ENCODE results near the gene PDE6H. TPM values are rescaled to one million over a fixed set of nuclear protein-coding genes. Genes with fewer than 3 reads are reported as not detected.

PDE6H gene
- total RNA-seq, 1 donor from 2014 or later, result not detected

- no peak for TF ChIP-seq CTCF (IDR thresholded peaks at IDR 0.05; ENCODE audit: partially characterized antibody, unreplicated experiment)
- no peak for DNase-seq
- Mint-ChIP-seq H3K36me3 (ENCODE audit: unreplicated experiment) (no peaks in the 10 kb centered on the region), H3K4me3 (ENCODE audit: unreplicated experiment) (no peak overlapping the region), H3K27ac (ENCODE audit: unreplicated experiment) (no peak overlapping the region), H3K4me1 (ENCODE audit: low read depth, unreplicated experiment) (no peaks in the 10 kb centered on the region), H3K9me3 (ENCODE audit: unreplicated experiment) (no peaks in the 10 kb centered on the region), H3K27me3 (ENCODE audit: unreplicated experiment) (no peaks in the 10 kb centered on the region)
Observed at GRCh38 chr12:14982991-14983390, 10.1 kb downstream of the PDE6H start.

GRCh38 chr12:14984036-14984435, 11.2 kb downstream of the PDE6H start:
- Mint-ChIP-seq H3K9me3 (ENCODE audit: unreplicated experiment) (no peaks in the 10 kb centered on the region), H3K27ac (ENCODE audit: unreplicated experiment) (no peak overlapping the region), H3K27me3 (ENCODE audit: unreplicated experiment) (no peaks in the 10 kb centered on the region), H3K36me3 (ENCODE audit: unreplicated experiment) (no peaks in the 10 kb centered on the region), H3K4me3 (ENCODE audit: unreplicated experiment) (no peak overlapping the region), H3K4me1 (ENCODE audit: low read depth, unreplicated experiment) (no peaks in the 10 kb centered on the region)
- TF ChIP-seq CTCF (IDR thresholded peaks at IDR 0.05; ENCODE audit: partially characterized antibody, unreplicated experiment), result no peak
- no peak for DNase-seq

- no peak overlapping the region for H3K4me3 Mint-ChIP-seq (ENCODE audit: unreplicated experiment)
Observed at GRCh38 chr12:14984766-14985285, 12.0 kb downstream of the PDE6H start.

GRCh38 chr12:14986449-14986848, 13.6 kb downstream of the PDE6H start:
- H3K27me3 Mint-ChIP-seq (ENCODE audit: unreplicated experiment), result no peaks in the 10 kb centered on the region
- DNase-seq, result no peak
- no peak overlapping the region for H3K4me3 Mint-ChIP-seq (ENCODE audit: unreplicated experiment)
- no peaks in the 10 kb centered on the region for H3K4me1 Mint-ChIP-seq (ENCODE audit: low read depth, unreplicated experiment)
- no peak overlapping the region for H3K27ac Mint-ChIP-seq (ENCODE audit: unreplicated experiment)
- no peaks in the 10 kb centered on the region for H3K36me3 Mint-ChIP-seq (ENCODE audit: unreplicated experiment)
- no peak for TF ChIP-seq CTCF (IDR thresholded peaks at IDR 0.05; ENCODE audit: partially characterized antibody, unreplicated experiment)
- no peaks in the 10 kb centered on the region for H3K9me3 Mint-ChIP-seq (ENCODE audit: unreplicated experiment)

More at GRCh38 chr12:14984766-14985285, 12.0 kb downstream of the PDE6H start:
- no peak for DNase-seq
- no peaks in the 10 kb centered on the region for H3K9me3 Mint-ChIP-seq (ENCODE audit: unreplicated experiment)
- H3K4me1 Mint-ChIP-seq (ENCODE audit: low read depth, unreplicated experiment), result no peaks in the 10 kb centered on the region
- TF ChIP-seq CTCF (IDR thresholded peaks at IDR 0.05; ENCODE audit: partially characterized antibody, unreplicated experiment), result no peak
- no peaks in the 10 kb centered on the region for H3K36me3 Mint-ChIP-seq (ENCODE audit: unreplicated experiment)
- H3K27me3 Mint-ChIP-seq (ENCODE audit: unreplicated experiment), result no peaks in the 10 kb centered on the region
- H3K27ac Mint-ChIP-seq (ENCODE audit: unreplicated experiment), result no peak overlapping the region

GRCh38 chr12:14988035-14988434, 15.2 kb downstream of the PDE6H start:
- Mint-ChIP-seq H3K36me3 (ENCODE audit: unreplicated experiment) (no peaks in the 10 kb centered on the region), H3K4me1 (ENCODE audit: low read depth, unreplicated experiment) (no peaks in the 10 kb centered on the region)
- no peak for TF ChIP-seq CTCF (IDR thresholded peaks at IDR 0.05; ENCODE audit: partially characterized antibody, unreplicated experiment)

More at GRCh38 chr12:14988035-14988434, 15.2 kb downstream of the PDE6H start:
- Mint-ChIP-seq H3K9me3 (ENCODE audit: unreplicated experiment) (no peaks in the 10 kb centered on the region), H3K27me3 (ENCODE audit: unreplicated experiment) (no peaks in the 10 kb centered on the region), H3K27ac (ENCODE audit: unreplicated experiment) (no peak overlapping the region), H3K4me3 (ENCODE audit: unreplicated experiment) (no peak overlapping the region)
- DNase-seq, result no peak

Data from glutamatergic neuron (in vitro differentiated cells).